HG03439 (cell line): Measurements from ENCODE around the gene KRT33B.
"Not testable (repeated sequence)": the region's sequence is repeated elsewhere in the genome, so short reads cannot be mapped to it uniquely, and the experiment has no call there.

Experiments used
- ATAC-seq: cut with Tn5 transposase; IDR thresholded peaks from one replicate; pipeline ENCODE4 v1.9.1; 2021; ENCODE audit warnings: mild to moderate bottlenecking, moderate library complexity; ENCODE audit not compliant: unreplicated experiment

KRT33B gene

GRCh38 chr17:41350381-41350878 is 19.2 kb downstream of the KRT33B start, which contains the start of gene KRT33A:
TSS of gene KRT33A (minus strand) at chr17:41350828. CDS start at chr17:41350767, 61 bp downstream.
- not testable (repeated sequence) for ATAC-seq

GRCh38 chr17:41347869-41348760 is 21.5 kb downstream of the KRT33B start:
- no peak for ATAC-seq

GRCh38 chr17:41346421-41346820 is 23.2 kb downstream of the KRT33B start:
- ATAC-seq = not testable (repeated sequence)

GRCh38 chr17:41345992-41346391 is 23.6 kb downstream of the KRT33B start:
- ATAC-seq = no peak

- ATAC-seq = no peak
Measured at GRCh38 chr17:41343029-41343428, 26.6 kb downstream of the KRT33B start.

- ATAC-seq = no peak
Measured at GRCh38 chr17:41340934-41341861, 28.4 kb downstream of the KRT33B start.

- no peak for ATAC-seq
Measured at GRCh38 chr17:41340494-41340893, 29.1 kb downstream of the KRT33B start.

GRCh38 chr17:41339571-41340172 is 29.9 kb downstream of the KRT33B start:
- no peak for ATAC-seq

- ATAC-seq = no peak
Measured at GRCh38 chr17:41338961-41339485, 30.6 kb downstream of the KRT33B start.

- ATAC-seq = no peak
Measured at GRCh38 chr17:41335747-41336146, 33.9 kb downstream of the KRT33B start.

- no peak for ATAC-seq
Measured at GRCh38 chr17:41334385-41335305, 35.0 kb downstream of the KRT33B start.

GRCh38 chr17:41333836-41334235 is 35.8 kb downstream of the KRT33B start:
- ATAC-seq = no peak

- no peak for ATAC-seq
Measured at GRCh38 chr17:41333098-41333497, 36.5 kb downstream of the KRT33B start.

- ATAC-seq = no peak
Measured at GRCh38 chr17:41332239-41332638, 37.4 kb downstream of the KRT33B start.

GRCh38 chr17:41331606-41332005 is 38.0 kb downstream of the KRT33B start:
- no peak for ATAC-seq

- no peak for ATAC-seq
Measured at GRCh38 chr17:41329279-41329948, 40.2 kb downstream of the KRT33B start.

GRCh38 chr17:41328207-41328606 is 41.4 kb downstream of the KRT33B start:
- ATAC-seq = no peak

GRCh38 chr17:41327411-41328120 is 42.0 kb downstream of the KRT33B start:
- ATAC-seq = no peak
